ENCODE results near the gene RGR.

Gene RGR

GRCh38 chr10:84302223-84302622 is 57.4 kb downstream of the RGR start:
- DNase-seq: no peak

DNA sequence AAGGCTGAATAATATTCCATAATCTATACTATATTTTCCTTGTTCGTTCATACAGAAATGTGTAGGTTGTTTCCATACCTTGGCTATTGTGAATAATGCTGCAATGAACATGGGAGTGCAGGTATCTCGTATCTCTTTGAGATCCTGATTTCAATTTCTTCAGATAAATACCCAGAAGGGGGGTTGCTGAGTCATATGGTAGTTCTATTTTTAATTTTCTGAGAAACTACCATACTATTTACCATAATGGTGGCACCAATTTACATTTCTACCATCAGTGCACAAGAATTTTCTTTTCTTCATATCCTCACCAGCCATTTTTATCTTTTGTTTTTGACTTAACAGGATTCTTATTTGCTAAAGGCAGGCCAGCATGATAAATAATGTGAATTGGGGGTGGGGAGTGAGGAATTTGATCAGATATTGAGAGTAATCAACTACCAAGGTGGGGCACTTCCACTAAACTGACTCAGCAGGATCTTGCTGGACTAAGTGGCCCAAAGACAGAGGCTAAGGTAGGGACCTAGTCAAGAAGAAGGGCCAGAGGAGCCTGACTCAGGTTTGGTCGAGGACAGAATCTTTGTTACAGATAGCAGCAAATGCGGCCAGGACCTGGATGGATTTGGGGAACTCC is 62.0 kb downstream of the RGR start:
- no peak for DNase-seq

DNA sequence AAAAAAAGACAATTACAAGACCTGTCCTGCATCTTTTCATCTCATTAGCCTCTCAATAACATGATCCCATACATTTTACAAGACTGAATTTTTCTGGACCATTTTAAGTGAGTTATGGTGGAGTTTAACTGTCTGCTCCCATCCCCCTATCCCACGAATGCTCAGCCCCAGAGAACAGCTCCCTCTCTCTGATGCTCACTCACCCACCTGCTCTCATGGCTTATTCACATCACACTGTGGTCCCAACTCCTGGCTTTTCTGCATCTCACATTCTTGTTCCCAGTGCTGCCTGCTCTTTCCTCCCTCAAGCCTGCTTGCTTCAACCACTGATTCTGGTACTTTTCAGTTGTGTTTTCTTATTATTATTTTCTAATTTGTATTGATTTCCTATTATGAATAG is 63.2 kb downstream of the RGR start:
- DNase-seq: no peak

DNA sequence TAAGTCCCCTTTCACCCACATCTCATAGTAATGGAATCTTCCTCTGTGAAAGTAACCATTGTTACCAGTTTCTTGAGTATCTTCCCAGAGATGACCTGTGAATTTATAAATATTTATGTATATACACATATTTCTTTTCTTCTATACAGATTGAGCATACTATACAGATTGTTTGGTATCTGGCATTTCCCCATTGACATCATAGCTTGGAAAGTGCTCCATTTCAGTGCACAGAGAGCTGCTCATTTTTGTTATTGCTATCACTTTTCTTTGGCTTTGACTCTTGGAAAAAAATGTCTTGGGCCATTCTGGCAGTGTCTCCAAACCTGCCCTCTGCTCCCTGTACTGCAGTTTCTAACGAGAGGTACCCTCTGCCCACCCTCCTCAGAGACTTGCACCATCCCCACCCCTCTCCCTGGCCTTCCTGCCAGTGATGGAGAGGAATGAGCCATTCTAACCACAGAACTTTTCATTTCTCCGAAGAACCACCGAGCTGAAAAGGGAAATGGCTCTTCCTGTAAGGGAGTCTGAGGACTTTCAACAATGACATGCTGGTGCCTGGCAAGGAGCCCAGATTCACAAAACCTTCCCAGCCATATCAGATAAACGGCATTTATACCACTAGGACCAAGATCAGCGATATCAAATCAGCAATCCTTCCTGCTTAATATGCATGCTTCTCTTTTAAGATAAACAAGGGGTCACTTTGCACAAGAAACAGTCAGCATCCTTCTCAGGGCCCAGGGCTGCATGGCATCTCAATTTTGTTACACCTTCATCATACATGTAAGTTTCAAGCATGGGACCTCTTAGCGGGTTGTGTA is 63.8 kb downstream of the RGR start:
- peak; percentile 44 for DNase-seq
